Subcutaneous adipose tissue (tissue), 4 donors: ENCODE data around the gene AK5. TPM values are rescaled to one million over a fixed set of nuclear protein-coding genes. Genes with fewer than 3 reads are reported as not detected.

Experiments
- CTCF ChIP-seq: fragments of 450-650 bp; IDR thresholded peaks from one replicate; pipeline ENCODE4 v1.5.1; 2016; ENCODE audit warnings: low read depth, mild to moderate bottlenecking, control low read depth, antibody characterized with exemption, moderate library complexity
- total RNA-seq, 4 donors: library from RNA; depleted of rRNA; stranded (reverse); fragments of >200 nt; gene quantifications; one replicate each; pipeline ENCODE4 v1.1.0, GENCODE V29; 2016

AK5 gene
- total RNA-seq, 4 donors from 2014 or later = 0.34 to 0.38 TPM; not detected in 2

GRCh38 chr1:77383236-77383635 is 101.4 kb downstream of the AK5 start:
- TF ChIP-seq CTCF = no peak

GRCh38 chr1:77385551-77385950 is 103.7 kb downstream of the AK5 start:
- no peak for TF ChIP-seq CTCF

GRCh38 chr1:77386276-77386675 is 104.5 kb downstream of the AK5 start:
- TF ChIP-seq CTCF = no peak

- TF ChIP-seq CTCF = no peak
Measured at GRCh38 chr1:77387553-77387952, 105.7 kb downstream of the AK5 start.

GRCh38 chr1:77388661-77389060 is 106.8 kb downstream of the AK5 start:
- no peak for TF ChIP-seq CTCF

- TF ChIP-seq CTCF = no peak
Measured at GRCh38 chr1:77392486-77392885, 110.7 kb downstream of the AK5 start.

GRCh38 chr1:77394166-77394565 is 112.3 kb downstream of the AK5 start:
- no peak for TF ChIP-seq CTCF
